Activated naive CD8-positive, alpha-beta T cell treated with anti-CD3 and anti-CD28 coated beads for 36 hours (primary cell): ENCODE data around the gene PPP1R7. TPM values are rescaled to one million over a fixed set of nuclear protein-coding genes. Genes with fewer than 3 reads are reported as not detected.

Experiments
- DNase-seq: peaks from one replicate; pipeline ENCODE4 v3.0.0; 2021
- H3K27ac Mint-ChIP-seq: one replicate; pipeline ENCODE4 v1.8.0; 2022; ENCODE audit warnings: mild to moderate bottlenecking, moderate library complexity, mixed read lengths
- H3K27me3 Mint-ChIP-seq: one replicate; pipeline ENCODE4 v1.8.0; 2022; ENCODE audit warnings: mild to moderate bottlenecking, mixed read lengths
- H3K36me3 Mint-ChIP-seq: one replicate; pipeline ENCODE4 v1.8.0; 2021; ENCODE audit warnings: mild to moderate bottlenecking, mixed read lengths
- H3K4me1 Mint-ChIP-seq: one replicate; pipeline ENCODE4 v1.8.0; 2021; ENCODE audit warnings: mixed read lengths
- H3K4me3 Mint-ChIP-seq: one replicate; pipeline ENCODE4 v1.8.0; 2022; ENCODE audit warnings: mild to moderate bottlenecking, moderate library complexity, mixed read lengths
- H3K9me3 Mint-ChIP-seq: one replicate; pipeline ENCODE4 v1.8.0; 2022; ENCODE audit warnings: mixed read lengths
- total RNA-seq, 2 experiments: library from RNA; stranded (reverse); gene quantifications; one replicate each; pipeline ENCODE4 v1.2.3, GENCODE V29; 2021

PPP1R7 gene
- total RNA-seq, 2 experiments from 2014 or later: 80.4 to 85.1 TPM

DNA sequence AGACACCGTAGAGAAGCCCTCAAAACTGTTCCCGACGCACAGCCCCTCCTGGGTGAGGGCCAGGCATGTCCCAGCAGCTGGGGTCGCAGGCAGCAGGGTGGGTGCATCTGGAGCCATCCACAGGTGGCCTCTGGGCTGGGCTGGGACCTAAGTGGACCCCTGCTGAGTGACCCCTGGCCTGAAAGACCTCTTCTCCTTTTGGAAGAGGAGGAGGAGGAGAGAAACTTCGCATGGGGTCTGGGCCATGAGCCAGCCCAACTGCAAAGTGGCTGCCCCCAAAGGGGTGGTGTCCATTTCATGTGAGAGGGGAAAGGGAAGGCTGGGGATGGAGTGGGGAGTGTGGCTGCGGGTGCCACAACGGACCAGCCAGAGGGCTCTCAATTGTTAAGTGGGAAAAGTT, 63.3 kb downstream of the PPP1R7 start:
- Mint-ChIP-seq H3K36me3 (peaks cover 2% of the 10 kb centered on the region), H3K4me3 (no peak overlapping the region), H3K9me3 (no peaks in the 10 kb centered on the region)

DNA sequence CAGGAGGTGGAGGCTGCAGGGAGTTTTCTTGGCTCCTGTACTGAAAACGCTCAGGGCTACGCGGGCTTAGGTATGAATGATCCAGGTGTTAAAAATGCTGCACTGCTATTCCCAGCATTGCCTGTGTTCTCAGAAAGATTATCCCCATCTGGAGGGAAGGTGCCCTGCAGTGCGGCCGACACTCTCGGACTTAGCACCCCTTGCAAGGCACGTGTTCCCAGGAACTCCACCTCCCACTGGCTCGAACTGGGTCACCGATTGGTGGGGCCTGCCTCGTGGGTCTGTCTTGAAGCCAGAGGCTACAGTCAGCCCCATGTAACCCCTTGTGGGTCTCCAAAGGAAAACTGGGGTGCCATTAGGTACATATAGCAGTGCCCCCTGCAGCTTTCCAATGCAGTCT, 63.9 kb downstream of the PPP1R7 start:
- Mint-ChIP-seq H3K36me3 (peaks cover 2% of the 10 kb centered on the region), H3K27ac (no peak overlapping the region), H3K27me3 (peaks cover 7% of the 10 kb centered on the region), H3K4me1 (peaks cover 6% of the 10 kb centered on the region), H3K4me3 (no peak overlapping the region), H3K9me3 (no peaks in the 10 kb centered on the region)
- DNase-seq: no peak

More for the DNA sequence above, 63.3 kb downstream of the PPP1R7 start:
- Mint-ChIP-seq H3K27ac (no peak overlapping the region), H3K27me3 (peaks cover 2% of the 10 kb centered on the region), H3K4me1 (peaks cover 2% of the 10 kb centered on the region)
- DNase-seq: no peak

DNA sequence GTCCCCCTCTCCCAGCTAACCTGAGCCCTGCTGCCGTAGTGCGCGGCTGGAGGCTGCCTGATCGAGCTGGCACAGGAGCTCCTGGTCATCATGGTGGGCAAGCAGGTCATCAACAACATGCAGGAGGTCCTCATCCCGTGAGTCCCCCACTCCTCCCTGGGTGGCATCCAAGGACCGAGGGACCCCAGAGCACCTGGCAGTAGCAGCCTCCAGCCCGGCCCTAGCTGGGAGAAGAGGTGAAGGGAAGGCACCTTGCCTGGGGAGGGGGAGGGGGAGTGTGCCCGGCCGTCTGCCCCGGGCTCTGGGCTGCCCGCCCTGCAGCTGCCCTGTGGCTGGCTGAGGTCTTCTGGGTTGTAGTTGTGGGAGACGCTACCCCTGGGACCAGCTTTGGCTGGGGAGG, 64.5 kb downstream of the PPP1R7 start:
- no peak overlapping the region for H3K4me3 Mint-ChIP-seq
- peaks cover 8% of the 10 kb centered on the region for H3K4me1 Mint-ChIP-seq
- DNase-seq: no peak
- no peak overlapping the region for H3K27ac Mint-ChIP-seq
- peaks cover 2% of the 10 kb centered on the region for H3K36me3 Mint-ChIP-seq
- peaks cover 12% of the 10 kb centered on the region for H3K27me3 Mint-ChIP-seq
- H3K9me3 Mint-ChIP-seq: no peaks in the 10 kb centered on the region

DNA sequence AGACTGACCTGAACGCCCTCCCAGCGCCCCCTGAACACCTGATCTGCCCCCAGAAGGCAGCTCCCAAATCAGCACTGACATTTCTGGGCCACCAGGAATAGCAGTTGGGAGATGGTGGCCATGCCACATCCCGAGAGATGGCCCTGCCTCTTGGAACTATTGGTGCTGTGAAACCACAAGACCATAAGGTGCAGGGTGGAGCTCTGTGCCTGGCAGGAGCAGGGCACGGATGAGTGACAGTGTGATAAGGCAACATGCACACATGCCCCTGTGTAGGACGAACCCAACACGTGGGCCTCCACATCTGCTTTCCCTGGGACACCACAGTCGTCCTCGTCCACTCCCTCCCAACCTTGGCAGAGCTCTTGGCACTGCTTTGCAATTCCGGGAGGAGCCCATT, 65.2 kb downstream of the PPP1R7 start:
- DNase-seq: no peak
- Mint-ChIP-seq H3K4me1 (peaks cover 8% of the 10 kb centered on the region), H3K36me3 (peaks cover 2% of the 10 kb centered on the region), H3K27ac (no peak overlapping the region), H3K4me3 (no peak overlapping the region), H3K27me3 (peaks cover 17% of the 10 kb centered on the region), H3K9me3 (no peaks in the 10 kb centered on the region)

DNA sequence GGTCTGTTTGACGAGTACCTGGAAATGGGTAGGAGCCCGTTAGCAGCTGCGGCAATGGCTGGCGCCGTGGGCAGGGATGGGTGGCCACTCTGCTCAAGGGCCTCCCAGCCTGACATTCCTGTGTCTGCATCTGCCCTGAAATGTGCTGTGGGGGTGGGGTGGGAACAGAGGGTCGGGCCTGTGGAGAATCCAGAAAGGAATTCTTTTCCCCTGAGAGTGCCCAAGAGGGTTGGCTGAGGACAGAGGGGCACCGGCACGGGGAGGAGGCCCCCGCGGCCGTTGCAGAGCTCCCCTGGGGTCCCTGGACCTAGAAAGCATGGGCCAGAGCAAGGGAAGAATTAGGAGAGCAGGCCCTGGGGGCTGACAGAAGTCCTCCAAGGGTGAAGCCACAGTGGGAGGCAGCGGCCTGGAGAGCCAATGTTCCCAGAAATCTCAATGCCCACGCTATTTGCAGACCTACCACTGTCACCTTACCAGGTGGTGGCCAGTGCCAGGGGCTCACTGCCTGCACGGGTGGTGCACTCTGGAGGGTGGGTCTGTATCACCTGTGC, 66.0 kb downstream of the PPP1R7 start:
- no peak overlapping the region for H3K27ac Mint-ChIP-seq
- H3K4me1 Mint-ChIP-seq: peaks cover 8% of the 10 kb centered on the region
- peaks cover 17% of the 10 kb centered on the region for H3K27me3 Mint-ChIP-seq
- H3K9me3 Mint-ChIP-seq: no peaks in the 10 kb centered on the region
- no peak for DNase-seq
- H3K36me3 Mint-ChIP-seq: peaks cover 2% of the 10 kb centered on the region
- H3K4me3 Mint-ChIP-seq: no peak overlapping the region

DNA sequence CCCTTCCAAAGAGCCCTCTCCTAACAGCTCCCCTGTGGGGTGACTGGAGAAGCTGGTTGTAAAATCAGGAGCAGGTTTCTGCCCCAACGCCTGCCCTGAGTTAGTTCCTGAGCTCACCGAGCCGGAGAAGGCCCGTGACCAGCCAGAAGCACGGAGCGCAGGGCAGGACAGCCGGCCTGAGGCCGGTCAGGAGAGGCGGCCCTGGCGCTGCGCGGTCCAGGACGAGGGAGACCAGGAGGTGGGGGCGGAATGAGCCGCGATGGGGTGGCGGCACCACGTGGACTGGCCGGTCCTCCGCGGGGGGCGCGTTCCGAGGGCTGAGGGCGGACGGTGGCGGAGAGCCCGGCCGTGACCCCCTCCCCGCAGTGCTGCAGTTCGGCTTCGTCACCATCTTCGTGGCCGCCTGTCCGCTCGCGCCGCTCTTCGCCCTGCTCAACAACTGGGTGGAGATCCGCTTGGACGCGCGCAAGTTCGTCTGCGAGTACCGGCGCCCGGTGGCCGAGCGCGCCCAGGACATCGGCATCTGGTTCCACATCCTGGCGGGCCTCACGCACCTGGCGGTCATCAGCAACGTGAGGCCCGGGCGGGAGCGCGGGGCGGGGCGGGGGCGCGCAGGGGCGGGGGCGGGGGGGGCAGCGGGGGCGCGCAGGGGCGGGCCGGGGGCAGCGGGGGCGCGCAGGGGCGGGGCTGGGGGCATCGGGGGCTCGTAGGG, 67.2 kb downstream of the PPP1R7 start:
- Mint-ChIP-seq H3K27me3 (peaks cover 17% of the 10 kb centered on the region), H3K4me1 (peaks cover 8% of the 10 kb centered on the region), H3K27ac (peak overlapping the region; percentile 56), H3K36me3 (peaks cover 2% of the 10 kb centered on the region), H3K9me3 (no peaks in the 10 kb centered on the region), H3K4me3 (peak overlapping the region; percentile 68)
- DNase-seq: peak; percentile 47

DNA sequence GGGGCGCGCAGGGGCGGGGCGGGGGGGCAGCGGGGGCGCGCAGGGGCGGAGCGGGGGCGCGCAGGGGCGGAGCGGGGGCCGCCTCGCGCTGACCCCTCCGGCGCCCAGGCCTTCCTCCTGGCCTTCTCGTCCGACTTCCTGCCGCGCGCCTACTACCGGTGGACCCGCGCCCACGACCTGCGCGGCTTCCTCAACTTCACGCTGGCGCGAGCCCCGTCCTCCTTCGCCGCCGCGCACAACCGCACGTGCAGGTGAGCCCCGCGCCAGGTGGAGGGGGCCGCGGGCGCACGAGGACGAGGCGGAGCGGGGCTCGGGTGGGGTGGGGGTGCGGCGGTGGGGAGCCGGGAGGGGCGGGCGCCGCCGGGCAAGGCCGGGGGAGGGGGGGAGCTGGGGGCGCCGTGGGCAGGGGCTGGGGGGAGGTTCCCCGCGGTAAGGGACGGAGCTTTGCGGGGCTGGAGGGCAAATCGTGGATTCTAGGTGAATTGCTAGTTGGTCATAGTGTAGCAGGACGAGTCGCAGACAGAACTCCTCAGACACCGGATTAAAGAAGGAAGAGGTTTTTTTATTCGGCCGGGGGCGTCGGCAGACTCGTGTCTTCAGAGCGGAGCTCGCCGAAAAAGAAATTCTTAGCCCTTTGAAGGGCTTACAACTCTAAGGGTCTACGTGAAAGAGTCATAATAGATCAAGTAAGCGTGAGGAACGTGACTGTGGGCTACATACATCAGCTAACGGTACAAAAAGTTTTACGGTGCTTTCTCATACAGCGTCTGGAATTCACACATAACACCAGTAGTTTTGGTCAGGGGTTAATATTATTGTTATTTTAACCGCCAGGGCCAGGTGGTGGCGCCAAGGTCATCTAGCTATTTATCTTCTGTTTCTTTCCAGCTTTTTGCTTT, 68.1 kb downstream of the PPP1R7 start:
- Mint-ChIP-seq H3K9me3 (no peaks in the 10 kb centered on the region), H3K27me3 (peaks cover 17% of the 10 kb centered on the region), H3K4me1 (peaks cover 8% of the 10 kb centered on the region), H3K27ac (peak overlapping the region; percentile 77), H3K36me3 (peaks cover 4% of the 10 kb centered on the region), H3K4me3 (peak overlapping the region; percentile 83)
- DNase-seq: peak; percentile 56

DNA sequence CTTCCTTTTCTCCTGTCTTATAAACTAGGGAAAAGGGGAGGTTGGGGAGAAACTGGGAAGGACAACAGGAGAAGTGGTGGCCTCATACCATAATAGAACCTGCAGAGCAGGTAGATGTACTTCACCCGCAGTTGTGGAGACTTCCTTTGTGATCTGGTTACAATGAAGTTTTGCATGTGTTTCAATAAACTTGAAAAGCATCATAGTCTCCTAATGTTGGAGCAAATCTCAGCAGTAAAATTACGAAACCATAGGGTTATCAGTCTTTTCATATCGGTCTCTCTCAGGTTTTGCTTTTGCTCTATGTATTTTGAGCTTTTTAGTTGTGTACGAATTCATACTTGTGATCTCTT, 68.7 kb downstream of the PPP1R7 start:
- no peaks in the 10 kb centered on the region for H3K9me3 Mint-ChIP-seq
- peaks cover 4% of the 10 kb centered on the region for H3K36me3 Mint-ChIP-seq
- peaks cover 17% of the 10 kb centered on the region for H3K27me3 Mint-ChIP-seq
- peaks cover 8% of the 10 kb centered on the region for H3K4me1 Mint-ChIP-seq
- peak overlapping the region; percentile 83 for H3K4me3 Mint-ChIP-seq
- no peak for DNase-seq
- peak overlapping the region; percentile 77 for H3K27ac Mint-ChIP-seq

DNA sequence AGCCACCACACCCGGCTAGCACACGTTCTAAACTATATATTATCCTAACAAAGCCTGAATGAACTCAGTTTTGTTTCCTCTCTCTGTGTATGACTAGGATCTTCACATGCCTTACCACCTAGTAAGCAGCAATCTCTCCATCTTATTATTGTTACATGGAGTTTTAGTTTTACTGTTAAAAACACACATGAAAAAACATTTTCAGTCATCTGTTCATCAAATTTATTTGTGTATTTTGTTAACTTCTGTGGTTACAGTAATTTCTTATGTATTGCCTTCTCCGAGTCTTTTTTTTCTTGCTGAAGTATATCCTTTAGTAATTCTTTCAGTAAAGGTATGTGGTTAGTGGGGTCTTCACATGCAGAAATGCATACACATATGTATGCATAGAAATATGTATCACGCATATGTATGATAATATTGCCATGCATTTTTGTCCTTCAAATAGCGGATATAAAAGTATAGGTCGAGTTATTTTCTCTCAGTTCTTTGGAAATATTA, 69.6 kb downstream of the PPP1R7 start:
- H3K4me3 Mint-ChIP-seq: no peak overlapping the region
- no peaks in the 10 kb centered on the region for H3K9me3 Mint-ChIP-seq
- peaks cover 17% of the 10 kb centered on the region for H3K27me3 Mint-ChIP-seq
- H3K36me3 Mint-ChIP-seq: peaks cover 4% of the 10 kb centered on the region
- H3K27ac Mint-ChIP-seq: no peak overlapping the region
- H3K4me1 Mint-ChIP-seq: peaks cover 8% of the 10 kb centered on the region
- DNase-seq: no peak

DNA sequence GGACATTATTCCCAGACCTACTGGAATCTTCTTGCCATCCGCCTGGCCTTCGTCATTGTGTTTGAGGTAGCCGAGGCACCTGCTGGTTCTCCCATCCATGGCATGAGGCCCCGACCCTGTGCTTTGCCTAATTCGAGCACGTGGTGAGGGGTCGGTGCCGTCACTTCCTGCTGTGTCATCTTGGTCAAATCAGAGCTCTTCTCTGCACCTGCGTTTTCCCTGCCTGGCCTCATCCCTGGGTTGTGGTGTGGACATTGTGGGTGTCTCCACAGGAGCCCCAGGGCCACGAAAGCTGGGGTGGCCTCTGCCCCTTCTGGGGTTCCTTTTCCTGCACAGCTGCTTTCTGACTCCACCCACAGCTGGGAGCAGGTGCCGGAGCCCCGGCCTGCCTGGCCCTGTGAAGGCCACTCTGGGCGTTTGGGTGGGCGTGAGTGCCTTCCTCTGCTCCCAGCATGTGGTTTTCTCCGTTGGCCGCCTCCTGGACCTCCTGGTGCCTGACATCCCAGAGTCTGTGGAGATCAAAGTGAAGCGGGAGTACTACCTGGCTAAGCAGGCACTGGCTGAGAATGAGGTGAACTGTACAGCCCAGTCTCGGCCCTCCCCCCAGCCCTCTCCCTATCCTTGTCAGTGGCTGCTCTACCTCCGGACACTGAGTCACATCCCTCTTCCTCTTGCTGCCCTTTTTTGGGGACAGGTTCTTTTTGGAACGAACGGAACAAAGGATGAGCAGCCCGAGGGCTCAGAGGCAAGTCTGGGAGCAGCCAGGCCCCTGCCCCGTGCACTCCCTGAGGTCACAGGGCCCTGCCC, 73.1 kb downstream of the PPP1R7 start:
- Mint-ChIP-seq H3K27me3 (peaks cover 17% of the 10 kb centered on the region), H3K4me1 (peaks cover 8% of the 10 kb centered on the region), H3K27ac (no peak overlapping the region), H3K4me3 (no peak overlapping the region), H3K36me3 (peaks cover 9% of the 10 kb centered on the region), H3K9me3 (no peaks in the 10 kb centered on the region)
- peak; percentile 1 for DNase-seq

DNA sequence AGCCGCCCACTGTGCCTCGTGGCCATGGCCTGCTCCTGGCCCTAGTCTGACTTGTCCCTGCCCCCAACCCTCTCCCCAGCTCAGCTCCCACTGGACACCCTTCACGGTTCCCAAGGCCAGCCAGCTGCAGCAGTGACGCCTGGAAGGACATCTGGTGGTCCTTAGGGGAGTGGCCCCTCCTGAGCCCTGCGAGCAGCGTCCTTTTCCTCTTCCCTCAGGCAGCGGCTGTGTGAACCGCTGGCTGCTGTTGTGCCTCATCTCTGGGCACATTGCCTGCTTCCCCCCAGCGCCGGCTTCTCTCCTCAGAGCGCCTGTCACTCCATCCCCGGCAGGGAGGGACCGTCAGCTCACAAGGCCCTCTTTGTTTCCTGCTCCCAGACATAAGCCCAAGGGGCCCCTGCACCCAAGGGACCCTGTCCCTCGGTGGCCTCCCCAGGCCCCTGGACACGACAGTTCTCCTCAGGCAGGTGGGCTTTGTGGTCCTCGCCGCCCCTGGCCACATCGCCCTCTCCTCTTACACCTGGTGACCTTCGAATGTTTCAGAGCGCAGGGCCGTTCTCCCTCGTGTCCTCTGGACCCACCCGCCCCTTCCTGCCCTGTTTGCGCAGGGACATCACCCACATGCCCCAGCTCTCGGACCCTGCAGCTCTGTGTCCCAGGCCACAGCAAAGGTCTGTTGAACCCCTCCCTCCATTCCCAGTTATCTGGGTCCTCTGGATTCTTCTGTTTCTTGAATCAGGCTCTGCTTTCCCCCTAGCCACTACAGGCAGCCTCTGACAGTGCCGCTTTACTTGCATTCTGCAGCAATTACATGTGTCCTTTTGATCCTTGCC, 74.0 kb downstream of the PPP1R7 start:
- peaks cover 9% of the 10 kb centered on the region for H3K36me3 Mint-ChIP-seq
- no peak overlapping the region for H3K4me3 Mint-ChIP-seq
- H3K27me3 Mint-ChIP-seq: peaks cover 10% of the 10 kb centered on the region
- DNase-seq: no peak
- H3K27ac Mint-ChIP-seq: peak overlapping the region; percentile 12
- peaks cover 2% of the 10 kb centered on the region for H3K4me1 Mint-ChIP-seq
- H3K9me3 Mint-ChIP-seq: no peaks in the 10 kb centered on the region

DNA sequence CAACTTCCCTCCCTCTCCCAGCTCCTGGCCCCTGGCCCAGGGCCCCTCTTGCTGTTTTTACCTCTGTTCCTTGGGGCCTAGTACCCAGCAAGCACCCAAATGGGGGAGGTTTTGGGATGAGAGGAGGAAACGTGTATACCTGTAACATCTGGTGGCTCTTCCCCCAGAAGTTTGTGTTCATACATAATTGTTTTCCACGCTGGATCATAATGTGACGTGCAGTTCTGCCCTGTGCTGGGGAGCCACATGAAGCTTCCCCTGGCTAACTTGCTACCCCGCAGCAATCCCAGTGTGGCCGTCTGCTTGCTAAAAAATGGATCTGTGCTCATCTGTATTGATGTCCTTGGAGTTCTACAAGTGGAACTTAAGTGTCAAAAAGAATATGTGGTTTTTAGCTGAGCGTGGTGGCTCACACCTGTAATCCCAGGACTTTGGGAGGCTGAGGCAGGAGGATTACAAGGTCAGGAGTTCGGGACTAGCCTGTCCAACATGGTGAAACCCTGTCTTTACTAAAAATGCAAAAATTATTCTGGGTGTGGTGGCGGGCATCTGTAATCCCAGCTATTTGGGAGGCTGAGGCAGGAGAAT, 74.7 kb downstream of the PPP1R7 start:
- Mint-ChIP-seq H3K4me1 (no peaks in the 10 kb centered on the region), H3K9me3 (no peaks in the 10 kb centered on the region), H3K4me3 (no peak overlapping the region), H3K36me3 (peaks cover 9% of the 10 kb centered on the region), H3K27me3 (peaks cover 3% of the 10 kb centered on the region), H3K27ac (peak overlapping the region; percentile 12)
- no peak for DNase-seq

DNA sequence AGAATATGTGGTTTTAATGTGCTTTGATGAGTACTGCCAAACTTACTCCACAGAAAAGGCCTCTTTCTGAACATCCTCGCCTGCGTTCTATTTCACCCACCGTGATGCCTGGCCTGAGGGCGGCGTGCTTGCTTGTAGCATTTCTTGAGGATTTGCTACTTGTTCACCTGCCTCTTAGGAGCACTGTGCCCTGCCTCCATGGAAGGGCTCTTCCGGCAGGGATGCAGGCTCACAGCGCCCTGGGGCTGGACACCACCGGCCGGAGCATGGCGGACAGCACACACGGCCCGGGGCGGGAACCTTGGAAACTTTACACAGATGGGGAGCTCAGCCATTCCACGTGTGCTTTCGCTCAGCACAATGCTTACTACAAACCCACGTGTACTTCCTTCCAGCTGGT, 75.3 kb downstream of the PPP1R7 start:
- H3K4me3 Mint-ChIP-seq: peak overlapping the region; percentile 34
- H3K27me3 Mint-ChIP-seq: no peaks in the 10 kb centered on the region
- no peaks in the 10 kb centered on the region for H3K9me3 Mint-ChIP-seq
- H3K36me3 Mint-ChIP-seq: peaks cover 9% of the 10 kb centered on the region
- H3K27ac Mint-ChIP-seq: no peak overlapping the region
- H3K4me1 Mint-ChIP-seq: no peaks in the 10 kb centered on the region
- DNase-seq: no peak

DNA sequence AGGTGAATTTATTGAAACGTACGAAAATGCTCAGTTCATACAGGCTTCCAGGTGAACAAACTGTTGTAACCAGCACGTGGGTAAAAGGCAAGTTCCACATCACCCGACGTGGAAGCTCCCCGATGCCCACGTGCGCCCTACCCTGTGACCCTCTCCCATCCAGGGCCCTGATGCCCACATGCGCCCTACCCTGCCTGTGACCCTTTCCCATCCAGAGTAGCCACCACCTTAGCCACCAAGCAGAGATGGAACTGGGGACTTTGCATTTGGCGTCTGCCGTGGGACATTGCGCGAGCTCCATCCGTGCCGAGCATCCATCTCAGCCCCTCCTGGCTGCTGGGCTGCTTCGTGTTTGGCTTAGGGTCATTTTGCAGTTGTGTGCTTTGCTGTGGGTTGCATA, 75.7 kb downstream of the PPP1R7 start:
- H3K27me3 Mint-ChIP-seq: no peaks in the 10 kb centered on the region
- H3K36me3 Mint-ChIP-seq: peaks cover 9% of the 10 kb centered on the region
- no peak overlapping the region for H3K27ac Mint-ChIP-seq
- H3K9me3 Mint-ChIP-seq: no peaks in the 10 kb centered on the region
- no peaks in the 10 kb centered on the region for H3K4me1 Mint-ChIP-seq
- no peak for DNase-seq
- peak overlapping the region; percentile 34 for H3K4me3 Mint-ChIP-seq
